Measurements from ENCODE around the gene RBMS3.

RBMS3 gene

GRCh38 chr3:29280404-29281093 lies at the start of gene RBMS3:
RBMS3 (plus strand) TSS chr3:29281071.
- DNase-seq (ENCODE audit: low read depth in 2 of 2): peak; percentile 92

- DNase-seq (ENCODE audit: low read depth in 2 of 2): peak; percentile 37 to 44
Observed at GRCh38 chr3:29233126-29233525, 47.7 kb upstream of the RBMS3 start.

- no peak for DNase-seq (ENCODE audit: low read depth in 2 of 2)
Observed at GRCh38 chr3:29236146-29236840, 44.6 kb upstream of the RBMS3 start.

GRCh38 chr3:29239376-29239775 lies 41.5 kb upstream of the RBMS3 start:
- no peak for DNase-seq (ENCODE audit: low read depth in 2 of 2)

GRCh38 chr3:29240248-29240647 lies 40.6 kb upstream of the RBMS3 start:
- peak; percentile 25 to 34 for DNase-seq (ENCODE audit: low read depth in 2 of 2)

GRCh38 chr3:29240887-29241286 lies 40.0 kb upstream of the RBMS3 start:
- DNase-seq (ENCODE audit: low read depth in 2 of 2): no peak

- no peak for DNase-seq (ENCODE audit: low read depth in 2 of 2)
Observed at GRCh38 chr3:29241855-29242254, 39.0 kb upstream of the RBMS3 start.

GRCh38 chr3:29242296-29242695 lies 38.6 kb upstream of the RBMS3 start:
- DNase-seq (ENCODE audit: low read depth in 2 of 2): no peak

- no peak for DNase-seq (ENCODE audit: low read depth in 2 of 2)
Observed at GRCh38 chr3:29245441-29245840, 35.4 kb upstream of the RBMS3 start.

GRCh38 chr3:29247088-29247745 lies 33.7 kb upstream of the RBMS3 start:
- no peak for DNase-seq (ENCODE audit: low read depth in 2 of 2)

- no peak for DNase-seq (ENCODE audit: low read depth in 2 of 2)
Observed at GRCh38 chr3:29249829-29250345, 31.0 kb upstream of the RBMS3 start.

GRCh38 chr3:29255854-29256696 lies 24.8 kb upstream of the RBMS3 start:
- DNase-seq (ENCODE audit: low read depth in 2 of 2): no peak

- no peak for DNase-seq (ENCODE audit: low read depth in 2 of 2)
Observed at GRCh38 chr3:29258161-29258560, 22.7 kb upstream of the RBMS3 start.

- DNase-seq (ENCODE audit: low read depth in 2 of 2): no peak
Observed at GRCh38 chr3:29261119-29261518, 19.8 kb upstream of the RBMS3 start.

- DNase-seq (ENCODE audit: low read depth in 2 of 2): no peak
Observed at GRCh38 chr3:29263476-29263875, 17.4 kb upstream of the RBMS3 start.

- no peak for DNase-seq (ENCODE audit: low read depth in 2 of 2)
Observed at GRCh38 chr3:29265509-29266072, 15.3 kb upstream of the RBMS3 start.

GRCh38 chr3:29267226-29267625 lies 13.6 kb upstream of the RBMS3 start:
- no peak for DNase-seq (ENCODE audit: low read depth in 2 of 2)

- no peak for DNase-seq (ENCODE audit: low read depth in 2 of 2)
Observed at GRCh38 chr3:29268651-29269050, 12.2 kb upstream of the RBMS3 start.

- DNase-seq (ENCODE audit: low read depth in 2 of 2): no peak
Observed at GRCh38 chr3:29270752-29271151, 10.1 kb upstream of the RBMS3 start.

GRCh38 chr3:29271475-29271874 lies 9.4 kb upstream of the RBMS3 start:
- DNase-seq (ENCODE audit: low read depth in 2 of 2): no peak

- DNase-seq (ENCODE audit: low read depth in 2 of 2): no peak
Observed at GRCh38 chr3:29274667-29275066, 6.2 kb upstream of the RBMS3 start.
